Trophoblast cell (in vitro differentiated cells and primary cell): ENCODE results near the gene PLBD2.

Source experiments
- DNase-seq, 2 donors: peaks; one replicate each; pipeline ENCODE4 v3.0.0-alpha.2; 2016
- H2AFZ ChIP-seq: 2 replicates; pipeline ENCODE4 v1.6.1; 2013; ENCODE audit warnings: low read length, moderate library complexity, mild to moderate bottlenecking; ENCODE audit not compliant: insufficient read depth, poor library complexity
- H2AK5ac ChIP-seq: 2 replicates; pipeline ENCODE4 v1.6.1; 2013; ENCODE audit warnings: mild to moderate bottlenecking, low read length
- H2BK120ac ChIP-seq: 2 replicates; pipeline ENCODE4 v1.6.1; 2013; ENCODE audit warnings: low read length, mild to moderate bottlenecking, moderate library complexity; ENCODE audit not compliant: insufficient read depth, poor library complexity
- H2BK12ac ChIP-seq: 2 replicates; pipeline ENCODE4 v1.6.1; 2013; ENCODE audit warnings: mild to moderate bottlenecking, low read length, moderate library complexity
- H2BK5ac ChIP-seq: 2 replicates; pipeline ENCODE4 v1.6.1; 2013; ENCODE audit warnings: low read length, low read depth, moderate library complexity, mild to moderate bottlenecking; ENCODE audit not compliant: poor library complexity
- H3K14ac ChIP-seq: 2 replicates; pipeline ENCODE4 v1.6.1; 2013; ENCODE audit warnings: mild to moderate bottlenecking, low read length
- H3K18ac ChIP-seq: 2 replicates; pipeline ENCODE4 v1.6.1; 2013; ENCODE audit warnings: mild to moderate bottlenecking, low read length
- H3K23ac ChIP-seq: 2 replicates; pipeline ENCODE4 v1.6.1; 2013; ENCODE audit warnings: low read length
- H3K27ac ChIP-seq: 2 replicates; pipeline ENCODE4 v1.5.1; 2013; ENCODE audit warnings: low read depth, mild to moderate bottlenecking, inconsistent platforms, low read length, moderate library complexity
- H3K27me3 ChIP-seq: 2 replicates; pipeline ENCODE4 v1.6.1; 2013; ENCODE audit warnings: inconsistent platforms, mild to moderate bottlenecking, low read length, moderate library complexity; ENCODE audit not compliant: insufficient read depth
- H3K36me3 ChIP-seq, 2 experiments: 1 replicate in 1 of 2; 2 replicates in 1 of 2; pipeline ENCODE4 v1.6.1; 2013; ENCODE audit warnings: low read length in 2 of 2, mild to moderate bottlenecking in 2 of 2, moderate library complexity in 1 of 2; ENCODE audit not compliant: insufficient read depth in 2 of 2, control insufficient read depth in 1 of 2
- H3K4ac ChIP-seq: 2 replicates; pipeline ENCODE4 v1.6.1; 2013; ENCODE audit warnings: low read depth, mild to moderate bottlenecking, low read length, moderate library complexity
- H3K4me1 ChIP-seq, 2 experiments: 1 replicate in 1 of 2; 2 replicates in 1 of 2; pipeline ENCODE4 v1.6.1; 2013; ENCODE audit warnings: low read length in 2 of 2, mild to moderate bottlenecking in 2 of 2, moderate library complexity in 1 of 2; ENCODE audit not compliant: insufficient read depth in 2 of 2, control insufficient read depth in 1 of 2
- H3K4me2 ChIP-seq: 2 replicates; pipeline ENCODE4 v1.6.1; 2013; ENCODE audit warnings: inconsistent platforms, mild to moderate bottlenecking, low read length, moderate library complexity
- H3K4me3 ChIP-seq: 2 replicates; pipeline ENCODE4 v1.5.1; 2013; ENCODE audit warnings: mild to moderate bottlenecking, low read depth, low read length, inconsistent platforms
- H3K79me1 ChIP-seq: one replicate; pipeline ENCODE4 v1.6.1; 2013; ENCODE audit warnings: low read length
- H3K79me2 ChIP-seq: 2 replicates; pipeline ENCODE4 v1.6.1; 2013; ENCODE audit warnings: low read length, mild to moderate bottlenecking; ENCODE audit not compliant: control insufficient read depth, insufficient read depth, poor library complexity
- H3K9ac ChIP-seq: 2 replicates; pipeline ENCODE4 v1.6.1; 2013; ENCODE audit warnings: mild to moderate bottlenecking, low read length
- H3K9me3 ChIP-seq: 2 replicates; pipeline ENCODE4 v1.6.1; 2013; ENCODE audit warnings: low read depth, mild to moderate bottlenecking, control low read depth, inconsistent platforms, low read length; ENCODE audit not compliant: insufficient read depth
- H4K12ac ChIP-seq: 2 replicates; pipeline ENCODE4 v1.6.1; 2013; ENCODE audit warnings: low read depth, mild to moderate bottlenecking, low read length, moderate library complexity
- H4K8ac ChIP-seq: 2 replicates; pipeline ENCODE4 v1.6.1; 2013; ENCODE audit warnings: low read depth, mild to moderate bottlenecking, low read length, moderate library complexity
- H4K91ac ChIP-seq: one replicate; pipeline ENCODE4 v1.6.1; 2013; ENCODE audit warnings: low read depth, mild to moderate bottlenecking, low read length, moderate library complexity
- WGBS: extraction: QIAGEN DNeasy Blood & Tissue Kit; methylation state at CpG from one replicate; pipeline ENCODE4 v1.1.7; 2013; ENCODE audit warnings: missing lambda C conversion rate; ENCODE audit not compliant: insufficient read length, insufficient coverage; ENCODE audit errors: extremely low coverage; 5-methylcytosine and 5-hydroxymethylcytosine counted together

The PLBD2 gene

GRCh38 chr12:113368331-113368730 is 9.9 kb downstream of the PLBD2 start:
- H3K18ac ChIP-seq, result no peak overlapping the region
- no CpG with 5 or more reads among the region's 4 CpGs for WGBS
- no peak overlapping the region for H4K12ac ChIP-seq
- no peak overlapping the region for H2BK120ac ChIP-seq
- no peaks in the 10 kb centered on the region for H3K4me1 ChIP-seq
- no peak overlapping the region for H3K27ac ChIP-seq
- no peaks in the 10 kb centered on the region for H3K79me1 ChIP-seq
- H3K4ac ChIP-seq, result no peak overlapping the region
- H4K8ac ChIP-seq, result no peak overlapping the region
- H2BK12ac ChIP-seq, result no peak overlapping the region
- no peak overlapping the region for H4K91ac ChIP-seq
- H3K27me3 ChIP-seq, result no peaks in the 10 kb centered on the region
- H2BK5ac ChIP-seq, result no peak overlapping the region
- no peak overlapping the region for H3K4me2 ChIP-seq
- H3K9ac ChIP-seq, result no peak overlapping the region
- H3K9me3 ChIP-seq, result no peaks in the 10 kb centered on the region
- H2AFZ ChIP-seq, result no peak overlapping the region
- H3K79me2 ChIP-seq, result no peaks in the 10 kb centered on the region
- no peak overlapping the region for H3K23ac ChIP-seq
- no peak overlapping the region for H2AK5ac ChIP-seq
- peaks cover 2 to 6% of the 10 kb centered on the region in 2 experiments for H3K36me3 ChIP-seq
- no peak overlapping the region for H3K14ac ChIP-seq
- no peak overlapping the region for H3K4me3 ChIP-seq
- DNase-seq, result no peak

GRCh38 chr12:113369391-113369985 is 11.1 kb downstream of the PLBD2 start:
- Histone ChIP-seq H4K8ac (no peak overlapping the region), H2BK5ac (no peak overlapping the region), H2AK5ac (no peak overlapping the region), H3K9ac (no peak overlapping the region), H2AFZ (no peak overlapping the region), H3K18ac (no peak overlapping the region), H3K9me3 (no peaks in the 10 kb centered on the region), H3K4me2 (no peak overlapping the region), H2BK120ac (no peak overlapping the region), H3K79me1 (no peaks in the 10 kb centered on the region), H4K91ac (no peak overlapping the region), H3K79me2 (no peaks in the 10 kb centered on the region), H3K27ac (no peak overlapping the region), H3K36me3 (peaks cover 3 to 12% of the 10 kb centered on the region in 2 experiments), H3K4me1 (no peaks in the 10 kb centered on the region), H3K4ac (no peak overlapping the region), H3K27me3 (no peaks in the 10 kb centered on the region), H3K4me3 (no peak overlapping the region), H4K12ac (no peak overlapping the region), H3K14ac (no peak overlapping the region), H3K23ac (no peak overlapping the region), H2BK12ac (no peak overlapping the region)
- no peak for DNase-seq
- no CpG with 5 or more reads among the region's 6 CpGs for WGBS

- Histone ChIP-seq H3K27ac (no peak overlapping the region), H3K79me2 (no peaks in the 10 kb centered on the region), H3K18ac (no peak overlapping the region), H2BK5ac (no peak overlapping the region), H3K9ac (no peak overlapping the region), H3K4me1 (no peaks in the 10 kb centered on the region), H4K12ac (no peak overlapping the region), H2AK5ac (no peak overlapping the region), H3K4me3 (no peak overlapping the region), H3K23ac (no peak overlapping the region), H4K8ac (no peak overlapping the region), H2AFZ (no peak overlapping the region), H2BK120ac (no peak overlapping the region), H3K36me3 (peaks cover 5 to 19% of the 10 kb centered on the region in 2 experiments), H4K91ac (no peak overlapping the region), H3K4me2 (no peak overlapping the region), H2BK12ac (no peak overlapping the region), H3K14ac (no peak overlapping the region), H3K27me3 (no peaks in the 10 kb centered on the region), H3K4ac (no peak overlapping the region), H3K9me3 (no peaks in the 10 kb centered on the region), H3K79me1 (no peaks in the 10 kb centered on the region)
- DNase-seq, result no peak
- WGBS, result no CpG with 5 or more reads among the region's 7 CpGs
Observed at GRCh38 chr12:113370923-113371682, 12.7 kb downstream of the PLBD2 start.

GRCh38 chr12:113371808-113372207 is 13.4 kb downstream of the PLBD2 start:
- H2BK120ac ChIP-seq, result no peak overlapping the region
- WGBS, result no CpG with 5 or more reads among the region's 6 CpGs

More at GRCh38 chr12:113371808-113372207, 13.4 kb downstream of the PLBD2 start:
- no peak overlapping the region for H2BK12ac ChIP-seq
- no peaks in the 10 kb centered on the region for H3K27me3 ChIP-seq
- H3K79me1 ChIP-seq, result no peaks in the 10 kb centered on the region
- no peak overlapping the region for H3K4me2 ChIP-seq
- no peak for DNase-seq
- H3K27ac ChIP-seq, result no peak overlapping the region
- no peak overlapping the region for H3K18ac ChIP-seq
- peaks cover 7 to 22% of the 10 kb centered on the region in 2 experiments for H3K36me3 ChIP-seq
- no peak overlapping the region for H3K4ac ChIP-seq
- H3K23ac ChIP-seq, result no peak overlapping the region
- no peaks in the 10 kb centered on the region for H3K79me2 ChIP-seq
- H3K9ac ChIP-seq, result no peak overlapping the region
- H4K12ac ChIP-seq, result no peak overlapping the region
- H3K4me3 ChIP-seq, result no peak overlapping the region
- no peak overlapping the region for H2BK5ac ChIP-seq
- no peak overlapping the region for H4K8ac ChIP-seq
- H2AFZ ChIP-seq, result no peak overlapping the region
- no peak overlapping the region for H2AK5ac ChIP-seq
- no peak overlapping the region for H3K14ac ChIP-seq
- no peak overlapping the region for H4K91ac ChIP-seq
- no peaks in the 10 kb centered on the region for H3K4me1 ChIP-seq
- H3K9me3 ChIP-seq, result no peaks in the 10 kb centered on the region
